ENCODE results near the gene AUTS2.

DNA sequence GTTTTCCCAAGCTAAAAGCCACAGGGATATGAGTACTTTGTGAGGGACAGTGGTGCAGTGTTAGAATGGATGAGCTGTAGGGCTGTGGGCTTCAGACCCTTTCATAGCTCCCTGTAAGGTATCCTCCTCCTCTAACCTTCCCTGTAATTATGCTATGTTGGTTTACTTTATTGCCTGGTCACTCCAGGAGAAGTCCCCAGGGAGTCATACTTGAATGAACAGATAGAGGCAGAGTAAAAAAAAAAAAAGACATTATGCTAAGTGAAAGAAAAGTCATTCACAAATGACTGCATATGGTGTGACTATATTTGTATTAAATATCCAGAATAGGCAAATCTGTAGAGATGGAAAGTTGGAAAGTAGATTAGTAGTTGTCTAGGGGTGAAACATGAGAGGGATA is 434.4 kb downstream of the AUTS2 start:
- TF ChIP-seq POLR2AphosphoS5 (IDR thresholded peaks at IDR 0.05) (no peak), POLR2A (IDR thresholded peaks at IDR 0.05) (no peak), EP300 (IDR thresholded peaks at IDR 0.05; ENCODE audit: low read depth) (no peak)
- TF ChIP-seq, protein P1, sequence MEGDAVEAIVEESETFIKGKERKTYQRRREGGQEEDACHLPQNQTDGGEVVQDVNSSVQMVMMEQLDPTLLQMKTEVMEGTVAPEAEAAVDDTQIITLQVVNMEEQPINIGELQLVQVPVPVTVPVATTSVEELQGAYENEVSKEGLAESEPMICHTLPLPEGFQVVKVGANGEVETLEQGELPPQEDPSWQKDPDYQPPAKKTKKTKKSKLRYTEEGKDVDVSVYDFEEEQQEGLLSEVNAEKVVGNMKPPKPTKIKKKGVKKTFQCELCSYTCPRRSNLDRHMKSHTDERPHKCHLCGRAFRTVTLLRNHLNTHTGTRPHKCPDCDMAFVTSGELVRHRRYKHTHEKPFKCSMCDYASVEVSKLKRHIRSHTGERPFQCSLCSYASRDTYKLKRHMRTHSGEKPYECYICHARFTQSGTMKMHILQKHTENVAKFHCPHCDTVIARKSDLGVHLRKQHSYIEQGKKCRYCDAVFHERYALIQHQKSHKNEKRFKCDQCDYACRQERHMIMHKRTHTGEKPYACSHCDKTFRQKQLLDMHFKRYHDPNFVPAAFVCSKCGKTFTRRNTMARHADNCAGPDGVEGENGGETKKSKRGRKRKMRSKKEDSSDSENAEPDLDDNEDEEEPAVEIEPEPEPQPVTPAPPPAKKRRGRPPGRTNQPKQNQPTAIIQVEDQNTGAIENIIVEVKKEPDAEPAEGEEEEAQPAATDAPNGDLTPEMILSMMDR (IDR thresholded peaks at IDR 0.05): no peak
